HL-60 (cell line): ENCODE data around the gene MYO1D.

ENCODE experiments used
- DNase-seq, 2 experiments: peaks; one replicate each; pipeline ENCODE4 v3.0.0-alpha.2; 2010 to 2020; ENCODE audit warnings: low read depth in 1 of 2, low spot score in 1 of 2
- H3K27ac ChIP-seq: fragments of 250-450 bp; sonication (Bioruptor Pico); replicated peaks from 2 replicates; pipeline ENCODE4 v1.5.1; 2020; ENCODE audit warnings: mild to moderate bottlenecking, moderate library complexity
- H3K27me3 ChIP-seq: fragments of 250-450 bp; sonication (Bioruptor Pico); 2 replicates; pipeline ENCODE4 v1.5.1; 2021; ENCODE audit warnings: mild to moderate bottlenecking, moderate library complexity; ENCODE audit not compliant: insufficient read depth, poor library complexity, severe bottlenecking
- H3K4me3 ChIP-seq: replicated peaks from 2 replicates; pipeline ENCODE4 v1.5.1; 2011; ENCODE audit warnings: mild to moderate bottlenecking, control low read depth, low read length; ENCODE audit not compliant: insufficient read depth
- GABPA ChIP-seq: IDR thresholded peaks from 2 replicates; pipeline ENCODE4 v1.6.1; 2012; ENCODE audit warnings: low read depth
- POLR2AphosphoS5 ChIP-seq: IDR thresholded peaks from 2 replicates; pipeline ENCODE4 v1.6.1; 2012; ENCODE audit warnings: low read depth
- SPI1 ChIP-seq: IDR thresholded peaks from 2 replicates; pipeline ENCODE4 v1.6.1; 2012; ENCODE audit warnings: low read depth, mild to moderate bottlenecking, borderline replicate concordance
- TF ChIP-seq, protein P1 (sequence below): IDR thresholded peaks from one replicate; pipeline ENCODE4 v1.5.1; 2011; ENCODE audit warnings: low read length, control low read depth, inconsistent platforms; ENCODE audit not compliant: insufficient read depth
- TF ChIP-seq, protein P2 (sequence below): IDR thresholded peaks from 2 replicates; pipeline ENCODE4 v1.6.1; 2012; ENCODE audit warnings: low read depth; ENCODE audit not compliant: insufficient replicate concordance

The MYO1D gene

DNA sequence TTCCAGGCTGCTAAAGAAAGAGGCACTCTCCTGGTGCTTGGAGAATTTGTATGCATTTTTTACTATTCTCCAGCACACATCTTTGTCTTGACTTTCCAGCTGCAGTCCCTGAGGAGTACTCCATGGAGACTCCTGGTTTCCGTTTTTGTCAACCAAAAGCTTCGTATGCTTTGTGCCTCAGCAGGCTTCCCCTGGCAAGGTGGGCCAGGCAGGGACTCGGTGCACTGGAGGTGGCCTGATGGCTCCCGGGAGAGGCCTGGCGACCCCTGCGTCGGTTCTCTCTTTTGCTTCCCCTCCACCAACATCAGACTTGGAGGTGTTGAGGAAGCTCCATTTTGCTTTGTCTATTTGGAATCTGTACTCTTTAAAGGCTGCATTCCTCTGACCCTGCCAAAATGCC is 366.5 kb downstream of the MYO1D start:
- no peak overlapping the region for H3K4me3 ChIP-seq
- H3K27me3 ChIP-seq, result peaks cover 9% of the 10 kb centered on the region
- no peak for DNase-seq
- H3K27ac ChIP-seq, result no peak overlapping the region
- no peak for TF ChIP-seq GABPA
- TF ChIP-seq POLR2AphosphoS5, result no peak
- TF ChIP-seq, protein P1, sequence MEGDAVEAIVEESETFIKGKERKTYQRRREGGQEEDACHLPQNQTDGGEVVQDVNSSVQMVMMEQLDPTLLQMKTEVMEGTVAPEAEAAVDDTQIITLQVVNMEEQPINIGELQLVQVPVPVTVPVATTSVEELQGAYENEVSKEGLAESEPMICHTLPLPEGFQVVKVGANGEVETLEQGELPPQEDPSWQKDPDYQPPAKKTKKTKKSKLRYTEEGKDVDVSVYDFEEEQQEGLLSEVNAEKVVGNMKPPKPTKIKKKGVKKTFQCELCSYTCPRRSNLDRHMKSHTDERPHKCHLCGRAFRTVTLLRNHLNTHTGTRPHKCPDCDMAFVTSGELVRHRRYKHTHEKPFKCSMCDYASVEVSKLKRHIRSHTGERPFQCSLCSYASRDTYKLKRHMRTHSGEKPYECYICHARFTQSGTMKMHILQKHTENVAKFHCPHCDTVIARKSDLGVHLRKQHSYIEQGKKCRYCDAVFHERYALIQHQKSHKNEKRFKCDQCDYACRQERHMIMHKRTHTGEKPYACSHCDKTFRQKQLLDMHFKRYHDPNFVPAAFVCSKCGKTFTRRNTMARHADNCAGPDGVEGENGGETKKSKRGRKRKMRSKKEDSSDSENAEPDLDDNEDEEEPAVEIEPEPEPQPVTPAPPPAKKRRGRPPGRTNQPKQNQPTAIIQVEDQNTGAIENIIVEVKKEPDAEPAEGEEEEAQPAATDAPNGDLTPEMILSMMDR, result no peak
- TF ChIP-seq, protein P2, sequence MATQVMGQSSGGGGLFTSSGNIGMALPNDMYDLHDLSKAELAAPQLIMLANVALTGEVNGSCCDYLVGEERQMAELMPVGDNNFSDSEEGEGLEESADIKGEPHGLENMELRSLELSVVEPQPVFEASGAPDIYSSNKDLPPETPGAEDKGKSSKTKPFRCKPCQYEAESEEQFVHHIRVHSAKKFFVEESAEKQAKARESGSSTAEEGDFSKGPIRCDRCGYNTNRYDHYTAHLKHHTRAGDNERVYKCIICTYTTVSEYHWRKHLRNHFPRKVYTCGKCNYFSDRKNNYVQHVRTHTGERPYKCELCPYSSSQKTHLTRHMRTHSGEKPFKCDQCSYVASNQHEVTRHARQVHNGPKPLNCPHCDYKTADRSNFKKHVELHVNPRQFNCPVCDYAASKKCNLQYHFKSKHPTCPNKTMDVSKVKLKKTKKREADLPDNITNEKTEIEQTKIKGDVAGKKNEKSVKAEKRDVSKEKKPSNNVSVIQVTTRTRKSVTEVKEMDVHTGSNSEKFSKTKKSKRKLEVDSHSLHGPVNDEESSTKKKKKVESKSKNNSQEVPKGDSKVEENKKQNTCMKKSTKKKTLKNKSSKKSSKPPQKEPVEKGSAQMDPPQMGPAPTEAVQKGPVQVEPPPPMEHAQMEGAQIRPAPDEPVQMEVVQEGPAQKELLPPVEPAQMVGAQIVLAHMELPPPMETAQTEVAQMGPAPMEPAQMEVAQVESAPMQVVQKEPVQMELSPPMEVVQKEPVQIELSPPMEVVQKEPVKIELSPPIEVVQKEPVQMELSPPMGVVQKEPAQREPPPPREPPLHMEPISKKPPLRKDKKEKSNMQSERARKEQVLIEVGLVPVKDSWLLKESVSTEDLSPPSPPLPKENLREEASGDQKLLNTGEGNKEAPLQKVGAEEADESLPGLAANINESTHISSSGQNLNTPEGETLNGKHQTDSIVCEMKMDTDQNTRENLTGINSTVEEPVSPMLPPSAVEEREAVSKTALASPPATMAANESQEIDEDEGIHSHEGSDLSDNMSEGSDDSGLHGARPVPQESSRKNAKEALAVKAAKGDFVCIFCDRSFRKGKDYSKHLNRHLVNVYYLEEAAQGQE, result no peak
- TF ChIP-seq SPI1, result no peak

DNA sequence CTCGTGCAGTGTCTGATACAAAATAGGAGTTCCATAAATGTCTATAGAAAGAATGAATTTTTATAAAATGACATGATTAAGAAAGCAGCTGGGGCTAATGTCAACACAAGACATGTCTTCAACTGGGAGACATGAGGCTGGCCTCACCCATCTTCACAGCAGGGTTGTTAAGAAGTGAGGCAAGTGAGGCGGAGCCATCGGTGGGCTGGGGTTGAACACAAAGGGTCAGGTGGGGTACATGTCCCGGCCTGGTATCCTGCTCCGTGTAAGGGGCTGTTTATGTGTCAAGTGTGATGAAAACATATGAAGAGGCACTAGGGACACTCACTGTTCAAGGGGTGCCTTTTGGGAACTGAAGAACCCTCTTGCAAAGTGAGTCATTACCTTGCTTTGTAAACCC is 368.0 kb downstream of the MYO1D start:
- Histone ChIP-seq H3K27me3 (peaks cover 9% of the 10 kb centered on the region), H3K27ac (no peak overlapping the region), H3K4me3 (no peak overlapping the region)
- TF ChIP-seq GABPA (no peak), POLR2AphosphoS5 (no peak), SPI1 (no peak)
- TF ChIP-seq, protein P1, result no peak
- TF ChIP-seq, protein P2, result no peak
- no peak for DNase-seq

DNA sequence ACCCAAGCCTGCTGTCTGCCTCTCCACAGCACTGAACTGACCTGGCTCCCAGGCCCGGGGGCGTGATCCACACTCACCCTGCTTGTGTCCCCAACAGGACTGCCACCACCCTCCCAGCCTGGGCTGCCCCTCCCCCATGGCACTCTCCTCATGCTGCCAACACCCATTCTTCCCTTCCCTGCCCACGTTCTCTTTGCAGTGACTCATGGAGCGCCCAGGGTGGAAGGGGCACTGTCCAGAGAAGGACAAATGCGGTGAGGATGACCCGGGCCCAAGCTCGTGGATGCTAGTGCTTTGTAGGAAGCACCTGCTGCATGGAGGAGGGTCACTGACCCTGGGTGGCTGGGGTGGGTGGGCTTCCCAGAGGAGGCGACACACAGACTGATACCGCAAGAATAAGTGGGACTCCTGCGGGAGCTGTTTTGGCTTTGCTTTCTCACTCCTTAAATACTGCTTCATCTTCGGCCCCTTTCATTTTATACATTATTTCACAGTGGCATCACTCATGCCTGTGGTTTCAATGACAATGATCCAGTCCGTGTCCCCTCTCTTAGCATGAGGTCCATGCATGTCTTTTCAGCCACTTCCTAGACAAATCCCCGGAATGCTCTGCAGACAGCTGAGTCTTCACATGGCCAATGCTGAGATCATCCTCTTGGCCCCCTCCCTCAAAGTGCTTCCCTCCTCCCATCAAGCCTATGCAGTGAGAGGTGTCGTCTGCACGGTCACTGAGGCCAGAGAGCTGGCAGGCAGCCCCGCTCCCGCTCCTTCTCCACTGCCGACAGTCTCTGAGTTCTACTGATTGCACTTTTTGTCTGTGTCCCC is 372.5 kb downstream of the MYO1D start:
- Histone ChIP-seq H3K27me3 (no peaks in the 10 kb centered on the region), H3K27ac (peak overlapping the region; percentile 69)

More for the DNA sequence above, 372.5 kb downstream of the MYO1D start:
- no peak overlapping the region for H3K4me3 ChIP-seq
- peak in 1 of 2 experiments; percentile 7 for DNase-seq
- no peak for TF ChIP-seq GABPA
- TF ChIP-seq, protein P2, result no peak
- TF ChIP-seq, protein P1, result no peak
- no peak for TF ChIP-seq POLR2AphosphoS5
- TF ChIP-seq SPI1, result no peak
